ENCODE results near the gene DPP10.
"Not testable (repeated sequence)": the region's sequence is repeated elsewhere in the genome, so short reads cannot be mapped to it uniquely, and the experiment has no call there.

GRCh38 chr2:114522612-114523011 lies 80.2 kb downstream of the DPP10 start:
- TF ChIP-seq POLR2A (IDR thresholded peaks at IDR 0.05; ENCODE audit: low read depth); CTCF (IDR thresholded peaks at IDR 0.05): not testable (repeated sequence)

Measured in esophagus muscularis mucosa (tissue), 3 donors.